Kidney epithelial cell (primary cell): ENCODE measurements around the gene KCTD12. TPM values are rescaled to one million over a fixed set of nuclear protein-coding genes. Genes with fewer than 3 reads are reported as not detected.

Experiments used
- DNase-seq: peaks from one replicate; pipeline ENCODE4 v3.0.0-alpha.2; 2010; ENCODE audit warnings: low read depth
- H3K27me3 ChIP-seq: 2 replicates; pipeline ENCODE4 v1.6.0; 2011; ENCODE audit warnings: low read length; ENCODE audit not compliant: control insufficient read depth, insufficient read depth
- H3K36me3 ChIP-seq: 2 replicates; pipeline ENCODE4 v1.5.1; 2011; ENCODE audit warnings: low read length; ENCODE audit not compliant: control insufficient read depth, insufficient read depth
- H3K4me3 ChIP-seq: 2 replicates; pipeline ENCODE4 v1.5.1; 2011; ENCODE audit warnings: low read depth, mild to moderate bottlenecking, control low read depth, low read length
- CTCF ChIP-seq: IDR thresholded peaks from 2 replicates; pipeline ENCODE4 v1.5.1; 2011; ENCODE audit warnings: mild to moderate bottlenecking, moderate library complexity, low read length, control low read depth, inconsistent platforms; ENCODE audit not compliant: insufficient read depth, poor library complexity, severe bottlenecking
- total RNA-seq: library from RNA; depleted of rRNA; stranded (reverse); fragments of >200 nt; gene quantifications from 2 replicates; pipeline ENCODE4 v1.2.3, GENCODE V29; 2015

The KCTD12 gene
- total RNA-seq, 1 donor from 2014 or later, result 5.4 TPM

GRCh38 chr13:76879203-76879882, 6.9 kb downstream of the KCTD12 start:
- Histone ChIP-seq H3K4me3 (no peak overlapping the region), H3K36me3 (no peaks in the 10 kb centered on the region), H3K27me3 (no peaks in the 10 kb centered on the region)
- TF ChIP-seq CTCF, result no peak
- DNase-seq, result no peak

- Histone ChIP-seq H3K27me3 (no peaks in the 10 kb centered on the region), H3K4me3 (no peak overlapping the region), H3K36me3 (no peaks in the 10 kb centered on the region)
- TF ChIP-seq CTCF, result no peak
- no peak for DNase-seq
These were observed 8.2 kb downstream of the KCTD12 start for GRCh38 chr13:76878043-76878442.

GRCh38 chr13:76875271-76875815, 10.9 kb downstream of the KCTD12 start:
- no peak for TF ChIP-seq CTCF
- Histone ChIP-seq H3K36me3 (no peaks in the 10 kb centered on the region), H3K27me3 (no peaks in the 10 kb centered on the region), H3K4me3 (no peak overlapping the region)
- DNase-seq, result no peak

GRCh38 chr13:76874479-76874878, 11.7 kb downstream of the KCTD12 start:
- H3K36me3 ChIP-seq, result no peaks in the 10 kb centered on the region

GRCh38 chr13:76873445-76873844, 12.8 kb downstream of the KCTD12 start:
- H3K36me3 ChIP-seq, result no peaks in the 10 kb centered on the region
- no peak for DNase-seq
- TF ChIP-seq CTCF, result no peak

More at GRCh38 chr13:76874479-76874878, 11.7 kb downstream of the KCTD12 start:
- no peak for DNase-seq
- Histone ChIP-seq H3K4me3 (no peak overlapping the region), H3K27me3 (no peaks in the 10 kb centered on the region)
- no peak for TF ChIP-seq CTCF

GRCh38 chr13:76872675-76873074, 13.5 kb downstream of the KCTD12 start:
- no peak for DNase-seq
- no peak overlapping the region for H3K4me3 ChIP-seq
- no peaks in the 10 kb centered on the region for H3K27me3 ChIP-seq
- no peak for TF ChIP-seq CTCF
- H3K36me3 ChIP-seq, result no peaks in the 10 kb centered on the region

More at GRCh38 chr13:76873445-76873844, 12.8 kb downstream of the KCTD12 start:
- H3K4me3 ChIP-seq, result no peak overlapping the region
- H3K27me3 ChIP-seq, result no peaks in the 10 kb centered on the region
